LNCaP clone FGC (cell line): ENCODE data around the gene TESK2.

Experiments
- DNase-seq: peaks from one replicate; pipeline ENCODE4 v3.0.0-alpha.2; 2011; ENCODE audit warnings: low read depth
- H3K4me3 ChIP-seq: 2 replicates; pipeline ENCODE4 v1.5.1; 2011; ENCODE audit warnings: mild to moderate bottlenecking, low read depth, low read length, control low read depth
- CTCF ChIP-seq: IDR thresholded peaks from 2 replicates; pipeline ENCODE4 v1.5.1; 2012; ENCODE audit warnings: mild to moderate bottlenecking; ENCODE audit not compliant: control insufficient read depth, insufficient read depth; ENCODE audit errors: extremely low read depth

The TESK2 gene

GRCh38 chr1:45356186-45356585, 134.8 kb downstream of the TESK2 start:
- TF ChIP-seq CTCF, result no peak
- no peak for DNase-seq
- H3K4me3 ChIP-seq, result no peak overlapping the region

GRCh38 chr1:45355683-45356082, 135.3 kb downstream of the TESK2 start:
- DNase-seq, result no peak
- TF ChIP-seq CTCF, result no peak
- no peak overlapping the region for H3K4me3 ChIP-seq

- DNase-seq, result no peak
- no peak for TF ChIP-seq CTCF
- H3K4me3 ChIP-seq, result no peak overlapping the region
Measured at GRCh38 chr1:45354838-45355237, 136.1 kb downstream of the TESK2 start.

- DNase-seq, result no peak
- TF ChIP-seq CTCF, result no peak
- H3K4me3 ChIP-seq, result no peak overlapping the region
Measured at GRCh38 chr1:45353685-45354084, 137.3 kb downstream of the TESK2 start.

GRCh38 chr1:45351508-45351907, 139.5 kb downstream of the TESK2 start:
- H3K4me3 ChIP-seq, result no peak overlapping the region
- TF ChIP-seq CTCF, result no peak
- DNase-seq, result no peak

GRCh38 chr1:45348966-45349677, 141.8 kb downstream of the TESK2 start:
- DNase-seq, result peak; percentile 68

More at GRCh38 chr1:45348966-45349677, 141.8 kb downstream of the TESK2 start:
- H3K4me3 ChIP-seq, result no peak overlapping the region
- no peak for TF ChIP-seq CTCF
